Measurements from ENCODE around the gene CHRND.

- TF ChIP-seq CTCF (IDR thresholded peaks at IDR 0.05; ENCODE audit: poor library complexity, severe bottlenecking) (no peak), POLR2AphosphoS5 (IDR thresholded peaks at IDR 0.05) (no peak), REST (IDR thresholded peaks at IDR 0.05; ENCODE audit: borderline replicate concordance) (no peak)
Measured at GRCh38 chr2:232542715-232543467, 16.9 kb downstream of the CHRND start.

Data from neural cell (in vitro differentiated cells).